ENCODE measurements around the gene CRABP2. TPM values are rescaled to one million over a fixed set of nuclear protein-coding genes. Genes with fewer than 3 reads are reported as not detected.

CRABP2 gene
- total RNA-seq, 2 experiments from 2014 or later = 3.2 to 4.2 TPM

DNA sequence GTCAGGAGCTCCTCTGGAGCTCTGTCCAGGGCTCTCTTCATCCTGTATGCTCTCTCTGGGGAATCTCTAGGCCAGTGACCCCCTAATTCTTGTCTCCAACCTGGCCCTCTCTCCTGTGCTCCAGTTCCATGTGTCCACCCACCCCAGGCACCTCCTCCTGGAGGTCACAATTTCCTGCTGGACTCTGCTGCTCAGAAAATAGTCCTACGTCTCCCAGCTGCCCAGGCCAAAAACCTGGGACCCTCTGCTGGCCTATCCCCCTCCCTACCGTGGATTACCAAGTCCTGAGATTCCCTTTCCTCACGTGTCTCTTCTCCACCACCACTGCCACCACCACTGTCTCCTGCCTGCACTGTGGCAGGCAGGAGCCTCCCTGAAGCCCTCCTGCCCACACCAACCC is 39.8 kb downstream of the CRABP2 start:
- TF ChIP-seq, protein P1, sequence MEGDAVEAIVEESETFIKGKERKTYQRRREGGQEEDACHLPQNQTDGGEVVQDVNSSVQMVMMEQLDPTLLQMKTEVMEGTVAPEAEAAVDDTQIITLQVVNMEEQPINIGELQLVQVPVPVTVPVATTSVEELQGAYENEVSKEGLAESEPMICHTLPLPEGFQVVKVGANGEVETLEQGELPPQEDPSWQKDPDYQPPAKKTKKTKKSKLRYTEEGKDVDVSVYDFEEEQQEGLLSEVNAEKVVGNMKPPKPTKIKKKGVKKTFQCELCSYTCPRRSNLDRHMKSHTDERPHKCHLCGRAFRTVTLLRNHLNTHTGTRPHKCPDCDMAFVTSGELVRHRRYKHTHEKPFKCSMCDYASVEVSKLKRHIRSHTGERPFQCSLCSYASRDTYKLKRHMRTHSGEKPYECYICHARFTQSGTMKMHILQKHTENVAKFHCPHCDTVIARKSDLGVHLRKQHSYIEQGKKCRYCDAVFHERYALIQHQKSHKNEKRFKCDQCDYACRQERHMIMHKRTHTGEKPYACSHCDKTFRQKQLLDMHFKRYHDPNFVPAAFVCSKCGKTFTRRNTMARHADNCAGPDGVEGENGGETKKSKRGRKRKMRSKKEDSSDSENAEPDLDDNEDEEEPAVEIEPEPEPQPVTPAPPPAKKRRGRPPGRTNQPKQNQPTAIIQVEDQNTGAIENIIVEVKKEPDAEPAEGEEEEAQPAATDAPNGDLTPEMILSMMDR (IDR thresholded peaks at IDR 0.05) = no peak
- no peak overlapping the region for H3K4me3 Mint-ChIP-seq
- Histone ChIP-seq H3K36me3 (ENCODE audit: insufficient read depth, low read length) (no peaks in the 10 kb centered on the region), H3K9me3 (ENCODE audit: control insufficient read depth in 1 of 2, insufficient read depth in 1 of 2, low read length in 2 of 2) (no peaks in the 10 kb centered on the region), H3K4me3 (ENCODE audit: low read length) (no peak overlapping the region), H3K27me3 (ENCODE audit: control insufficient read depth in 1 of 2, insufficient read depth in 2 of 2, low read length in 2 of 2) (no peaks in the 10 kb centered on the region), H3K27ac (ENCODE audit: low read depth in 1 of 2, low read length in 2 of 2) (no peak overlapping the region), H3K4me1 (ENCODE audit: insufficient read depth, low read length) (peaks cover 17% of the 10 kb centered on the region)
- no peaks in the 10 kb centered on the region for H3K9me3 Mint-ChIP-seq
- H3K27ac Mint-ChIP-seq = no peak overlapping the region
- POLR2A ChIA-PET = no interaction called here
- CTCF ChIA-PET = no interaction called here
- H3K27me3 Mint-ChIP-seq = no peaks in the 10 kb centered on the region
- ATAC-seq (ENCODE audit: poor library complexity) (no peak), DNase-seq (no peak)
- intact Hi-C loops (cut with DNase I, micrococcal nuclease) = no loop called here
- H3K36me3 Mint-ChIP-seq (ENCODE audit: low read depth) = no peaks in the 10 kb centered on the region
- peaks cover 19% of the 10 kb centered on the region for H3K4me1 Mint-ChIP-seq (ENCODE audit: low read depth)

DNA sequence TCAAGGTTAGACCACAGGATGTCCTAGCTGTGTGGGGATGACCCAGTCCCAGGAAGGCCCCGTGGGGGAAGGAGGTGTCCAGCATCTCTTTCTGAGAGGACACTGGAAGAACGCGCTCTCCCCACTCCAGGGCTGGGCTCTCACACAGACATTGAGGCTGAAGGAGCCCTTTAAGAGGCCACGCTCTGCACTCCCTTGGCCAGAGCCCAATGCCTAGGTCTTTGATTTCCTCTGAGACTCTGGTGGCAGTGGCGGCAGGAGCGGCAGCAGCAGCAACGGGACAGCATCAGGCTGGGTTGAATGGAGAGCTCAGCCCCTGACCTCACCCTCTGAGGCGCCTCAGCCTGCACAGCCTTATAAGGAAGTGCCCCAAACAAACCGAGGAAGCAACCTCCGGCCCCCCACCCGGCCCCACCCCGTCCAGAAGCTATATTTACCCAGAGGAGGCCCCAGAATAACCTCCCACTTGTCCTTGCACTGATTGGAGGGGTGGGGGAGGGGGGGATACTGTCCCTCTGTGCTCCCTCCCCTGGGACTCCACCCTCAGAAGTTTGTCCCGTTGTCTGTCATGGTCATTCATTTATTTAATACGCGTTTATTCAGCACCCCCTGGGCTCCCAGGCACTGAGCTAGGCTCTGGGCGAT is 40.5 kb downstream of the CRABP2 start:
- no peak for ATAC-seq (ENCODE audit: poor library complexity)
- intact Hi-C loops (cut with DNase I, micrococcal nuclease) = no loop called here
- H3K4me3 ChIP-seq (ENCODE audit: low read length) = no peak overlapping the region
- H3K9me3 ChIP-seq (ENCODE audit: control insufficient read depth in 1 of 2, insufficient read depth in 1 of 2, low read length in 2 of 2) = no peaks in the 10 kb centered on the region
- H3K4me1 ChIP-seq (ENCODE audit: insufficient read depth, low read length) = peaks cover 23% of the 10 kb centered on the region
- H3K27ac ChIP-seq (ENCODE audit: low read depth in 1 of 2, low read length in 2 of 2) = no peak overlapping the region
- TF ChIP-seq, protein P1 (IDR thresholded peaks at IDR 0.05) = no peak
- no peaks in the 10 kb centered on the region for H3K27me3 ChIP-seq (ENCODE audit: control insufficient read depth in 1 of 2, insufficient read depth in 2 of 2, low read length in 2 of 2)
- H3K9me3 Mint-ChIP-seq = no peaks in the 10 kb centered on the region
- H3K36me3 ChIP-seq (ENCODE audit: insufficient read depth, low read length) = no peaks in the 10 kb centered on the region
- ChIA-PET CTCF (no interaction called here), POLR2A (no interaction called here)
- H3K4me3 Mint-ChIP-seq = no peak overlapping the region
- DNase-seq = no peak
- H3K4me1 Mint-ChIP-seq (ENCODE audit: low read depth) = peaks cover 26% of the 10 kb centered on the region
- no peaks in the 10 kb centered on the region for H3K36me3 Mint-ChIP-seq (ENCODE audit: low read depth)
- no peaks in the 10 kb centered on the region for H3K27me3 Mint-ChIP-seq
- no peak overlapping the region for H3K27ac Mint-ChIP-seq

DNA sequence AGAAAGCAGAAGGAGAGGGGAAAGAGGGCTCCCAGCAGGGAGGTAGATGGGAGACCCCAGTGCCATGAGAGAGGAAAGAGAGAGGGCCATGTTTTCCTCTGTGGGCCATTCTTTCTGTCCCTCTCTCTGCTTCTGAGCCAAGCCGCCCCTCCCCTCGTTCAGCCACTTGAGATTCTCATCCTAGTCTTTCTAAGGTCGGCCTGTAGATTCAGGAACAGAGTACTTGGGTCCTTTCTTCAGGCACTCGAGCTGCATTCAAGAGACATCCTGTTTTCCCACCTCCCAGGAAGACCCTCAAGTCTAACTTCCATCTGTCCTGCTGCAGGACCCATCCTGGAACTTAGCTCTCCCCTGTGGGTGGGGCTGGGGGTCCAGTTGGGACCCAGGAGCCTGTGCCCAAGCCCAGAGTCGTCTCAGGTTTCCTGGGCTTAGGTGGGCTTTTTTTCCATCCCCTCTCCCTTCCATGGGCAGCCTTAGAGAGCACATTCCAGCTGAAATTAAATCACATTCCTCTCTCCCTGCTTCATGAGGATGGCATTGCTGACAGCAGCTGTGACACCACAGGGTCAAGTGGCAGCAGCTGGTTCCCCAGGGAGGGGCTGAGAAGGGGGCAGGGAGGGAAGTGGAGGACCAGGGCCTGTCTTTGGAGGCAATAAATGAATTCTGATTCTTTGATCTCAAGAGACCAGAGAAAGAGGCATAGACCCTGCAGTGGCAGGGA is 41.2 kb downstream of the CRABP2 start:
- Histone ChIP-seq H3K36me3 (ENCODE audit: insufficient read depth, low read length) (no peaks in the 10 kb centered on the region), H3K9me3 (ENCODE audit: control insufficient read depth in 1 of 2, insufficient read depth in 1 of 2, low read length in 2 of 2) (no peaks in the 10 kb centered on the region), H3K4me3 (ENCODE audit: low read length) (no peak overlapping the region), H3K27me3 (ENCODE audit: control insufficient read depth in 1 of 2, insufficient read depth in 2 of 2, low read length in 2 of 2) (no peaks in the 10 kb centered on the region), H3K4me1 (ENCODE audit: insufficient read depth, low read length) (peaks cover 30% of the 10 kb centered on the region), H3K27ac (ENCODE audit: low read depth in 1 of 2, low read length in 2 of 2) (no peak overlapping the region)
- H3K4me3 Mint-ChIP-seq = no peak overlapping the region
- H3K27ac Mint-ChIP-seq = no peak overlapping the region
- no peaks in the 10 kb centered on the region for H3K36me3 Mint-ChIP-seq (ENCODE audit: low read depth)
- H3K9me3 Mint-ChIP-seq = no peaks in the 10 kb centered on the region
- H3K27me3 Mint-ChIP-seq = no peaks in the 10 kb centered on the region
- ChIA-PET CTCF (no interaction called here), POLR2A (no interaction called here)
- DNase-seq = no peak
- no peak for ATAC-seq (ENCODE audit: poor library complexity)
- intact Hi-C loops (cut with DNase I, micrococcal nuclease) = no loop called here
- peaks cover 33% of the 10 kb centered on the region for H3K4me1 Mint-ChIP-seq (ENCODE audit: low read depth)
- TF ChIP-seq, protein P1 (IDR thresholded peaks at IDR 0.05) = no peak
